Amniotic epithelial cell (primary cell): Measurements from ENCODE around the gene ATF6.

Source experiments
- DNase-seq: peaks from one replicate; pipeline ENCODE4 v3.0.0-alpha.2; 2010; ENCODE audit warnings: low read depth

The ATF6 gene

GRCh38 chr1:161899091-161899490 lies 133.0 kb downstream of the ATF6 start:
- no peak for DNase-seq

- no peak for DNase-seq
These were observed 134.0 kb downstream of the ATF6 start for GRCh38 chr1:161900160-161900559.

GRCh38 chr1:161902182-161902581 lies 136.1 kb downstream of the ATF6 start:
- no peak for DNase-seq

- peak; percentile 43 for DNase-seq
These were observed 139.3 kb downstream of the ATF6 start for GRCh38 chr1:161905269-161905884.

GRCh38 chr1:161907265-161907664 lies 141.1 kb downstream of the ATF6 start:
- DNase-seq = no peak

- DNase-seq = no peak
These were observed 142.1 kb downstream of the ATF6 start for GRCh38 chr1:161908264-161908663.

- DNase-seq = peak; percentile 35
These were observed 144.5 kb downstream of the ATF6 start for GRCh38 chr1:161910604-161911003.

- DNase-seq = no peak
These were observed 147.5 kb downstream of the ATF6 start for GRCh38 chr1:161913482-161914140.

- DNase-seq = no peak
These were observed 148.5 kb downstream of the ATF6 start for GRCh38 chr1:161914595-161914994.

GRCh38 chr1:161915051-161915503 lies 149.0 kb downstream of the ATF6 start:
- DNase-seq = no peak

GRCh38 chr1:161915978-161916377 lies 149.9 kb downstream of the ATF6 start:
- no peak for DNase-seq

GRCh38 chr1:161919229-161919628 lies 153.1 kb downstream of the ATF6 start:
- no peak for DNase-seq

GRCh38 chr1:161921491-161921890 lies 155.4 kb downstream of the ATF6 start:
- no peak for DNase-seq

- peak; percentile 32 for DNase-seq
These were observed 155.9 kb downstream of the ATF6 start for GRCh38 chr1:161921990-161922389.

- DNase-seq = no peak
These were observed 161.9 kb downstream of the ATF6 start for GRCh38 chr1:161928056-161928455.

GRCh38 chr1:161929137-161929536 lies 163.0 kb downstream of the ATF6 start:
- no peak for DNase-seq

GRCh38 chr1:161930064-161930463 lies 163.9 kb downstream of the ATF6 start:
- DNase-seq = no peak

GRCh38 chr1:161932668-161933067 lies 166.5 kb downstream of the ATF6 start:
- no peak for DNase-seq

- no peak for DNase-seq
These were observed 167.8 kb downstream of the ATF6 start for GRCh38 chr1:161933592-161934588.

- DNase-seq = no peak
These were observed 169.1 kb downstream of the ATF6 start for GRCh38 chr1:161935264-161935663.

GRCh38 chr1:161936786-161937185 lies 170.7 kb downstream of the ATF6 start:
- no peak for DNase-seq

- DNase-seq = no peak
These were observed 174.9 kb downstream of the ATF6 start for GRCh38 chr1:161940866-161941591.
